DND-41 (cell line): ENCODE data around the gene SNX17.

Experiments used
- ATAC-seq: fragments of 200-7000 bp; cut with Tn5 transposase; 3 replicates; pipeline ENCODE4 v1.9.1; 2021; ENCODE audit warnings: low read depth; ENCODE audit not compliant: insufficient read depth
- DNase-seq: peaks from one replicate; pipeline ENCODE4 v3.0.0-alpha.2; 2020
- H2AFZ ChIP-seq: 2 replicates; pipeline ENCODE4 v1.6.0; 2012; ENCODE audit warnings: low read depth, low read length
- H3K27ac ChIP-seq: 2 replicates; pipeline ENCODE4 v1.5.1; 2012; ENCODE audit warnings: low read length, inconsistent platforms
- H3K27me3 ChIP-seq: fragments of 200-600 bp; sonication (generic); 2 replicates; pipeline ENCODE4 v1.6.0; 2012; ENCODE audit warnings: low read length, mild to moderate bottlenecking, inconsistent platforms; ENCODE audit not compliant: insufficient read depth, poor library complexity
- H3K36me3 ChIP-seq: 2 replicates; pipeline ENCODE4 v1.5.1; 2012; ENCODE audit warnings: low read length, inconsistent platforms; ENCODE audit not compliant: insufficient read depth
- H3K4me1 ChIP-seq: 2 replicates; pipeline ENCODE4 v1.5.1; 2012; ENCODE audit warnings: mild to moderate bottlenecking, low read length; ENCODE audit not compliant: insufficient read depth
- H3K4me2 ChIP-seq: 2 replicates; pipeline ENCODE4 v1.6.0; 2012; ENCODE audit warnings: mild to moderate bottlenecking, moderate library complexity, low read length, inconsistent platforms; ENCODE audit not compliant: insufficient read depth
- H3K4me3 ChIP-seq, 2 experiments: fragments of 200-600 bp in 1 of 2; shearing (Covaris generic) in 1 of 2; 2 replicates each; pipeline ENCODE4 v1.5.1; 2012 to 2016; ENCODE audit warnings: inconsistent platforms in 2 of 2, low read length in 2 of 2, mild to moderate bottlenecking in 2 of 2, low read depth in 1 of 2, moderate library complexity in 1 of 2
- H3K79me2 ChIP-seq: 2 replicates; pipeline ENCODE4 v1.6.0; 2012; ENCODE audit warnings: low read length, inconsistent platforms; ENCODE audit not compliant: insufficient read depth
- H3K9ac ChIP-seq: 2 replicates; pipeline ENCODE4 v1.6.0; 2012; ENCODE audit warnings: low read depth, mild to moderate bottlenecking, inconsistent platforms, low read length, moderate library complexity
- H3K9me3 ChIP-seq: 2 replicates; pipeline ENCODE4 v1.5.1; 2012; ENCODE audit warnings: low read length, moderate library complexity, mild to moderate bottlenecking, inconsistent platforms; ENCODE audit not compliant: insufficient read depth, severe bottlenecking
- H4K20me1 ChIP-seq: 2 replicates; pipeline ENCODE4 v1.6.0; 2012; ENCODE audit warnings: low read length; ENCODE audit not compliant: insufficient read depth
- CTCF ChIP-seq: IDR thresholded peaks from 2 replicates; pipeline ENCODE4 v1.5.1; 2012; ENCODE audit warnings: borderline replicate concordance, low read length, moderate library complexity, mild to moderate bottlenecking; ENCODE audit not compliant: poor library complexity, severe bottlenecking; ENCODE audit errors: extremely low read depth
- EZH2 ChIP-seq: IDR thresholded peaks from 3 replicates; pipeline ENCODE4 v1.6.1; 2012; ENCODE audit warnings: borderline replicate concordance, low read depth, mild to moderate bottlenecking, moderate library complexity, low read length, inconsistent platforms; ENCODE audit not compliant: severe bottlenecking

SNX17 gene

GRCh38 chr2:27400348-27401135, 30.1 kb downstream of the SNX17 start:
- H3K9me3 ChIP-seq, result no peaks in the 10 kb centered on the region
- H3K79me2 ChIP-seq, result peaks cover 100% of the 10 kb centered on the region
- no peak overlapping the region for H2AFZ ChIP-seq
- 0 out of 2 replicates have a peak, but pooled peaks cover 4% of the 10 kb centered on the region for H3K4me1 ChIP-seq
- peaks cover 21% of the 10 kb centered on the region for H3K36me3 ChIP-seq
- no peak overlapping the region for H3K27ac ChIP-seq
- ATAC-seq (no peak), DNase-seq (no peak)
- TF ChIP-seq CTCF (no peak), EZH2 (no peak)
- no peak overlapping the region for H3K9ac ChIP-seq
- H4K20me1 ChIP-seq, result peaks cover 78% of the 10 kb centered on the region
- no peaks in the 10 kb centered on the region for H3K27me3 ChIP-seq
- no peak overlapping the region for H3K4me2 ChIP-seq
- no peak overlapping the region for H3K4me3 ChIP-seq

GRCh38 chr2:27407798-27408491, 37.5 kb downstream of the SNX17 start:
- peaks cover 39% of the 10 kb centered on the region for H4K20me1 ChIP-seq

GRCh38 chr2:27408601-27409320, 38.3 kb downstream of the SNX17 start:
- Histone ChIP-seq H3K4me2 (peak overlapping the region; percentile 88), H3K9me3 (no peaks in the 10 kb centered on the region), H2AFZ (peak overlapping the region; percentile 94), H3K79me2 (peaks cover 57% of the 10 kb centered on the region), H3K4me3 (peak overlapping the region; percentile 96 to 97), H3K27me3 (no peaks in the 10 kb centered on the region), H3K9ac (peak overlapping the region; percentile 97), H4K20me1 (peaks cover 33% of the 10 kb centered on the region), H3K4me1 (peaks cover 41% of the 10 kb centered on the region), H3K27ac (peak overlapping the region; percentile 84), H3K36me3 (peaks cover 30% of the 10 kb centered on the region)
- peak; percentile 18 for ATAC-seq
- DNase-seq, result no peak
- TF ChIP-seq CTCF (no peak), EZH2 (no peak)

More at GRCh38 chr2:27407798-27408491, 37.5 kb downstream of the SNX17 start:
- Histone ChIP-seq H3K9me3 (no peaks in the 10 kb centered on the region), H3K4me1 (peaks cover 41% of the 10 kb centered on the region), H3K9ac (peak overlapping the region; percentile 97), H3K36me3 (peaks cover 34% of the 10 kb centered on the region), H3K79me2 (peaks cover 65% of the 10 kb centered on the region), H3K4me2 (peak overlapping the region; percentile 88), H3K27me3 (no peaks in the 10 kb centered on the region), H3K4me3 (peak overlapping the region; percentile 96 to 97; a peak in 3 of 4 replicates), H3K27ac (peak overlapping the region; percentile 84), H2AFZ (no peak overlapping the region)
- DNase-seq, result peak; percentile 25
- ATAC-seq, result no peak
- peak; percentile 56 for TF ChIP-seq CTCF
- TF ChIP-seq EZH2, result no peak
